HepG2 (cell line): ENCODE measurements around the gene INO80B. TPM values are rescaled to one million over a fixed set of nuclear protein-coding genes. Genes with fewer than 3 reads are reported as not detected.

Experiments used
- CHCHD3 ChIP-seq: sonication (generic); formaldehyde crosslinking; IDR thresholded peaks from 2 replicates; pipeline ENCODE4 v1.8.0; 2022; ENCODE audit warnings: mild to moderate bottlenecking, missing genetic modification reagents, moderate library complexity
- ERF ChIP-seq: IDR thresholded peaks from 2 replicates; pipeline ENCODE4 v1.6.1; 2018; ENCODE audit warnings: missing biosample characterization, missing genetic modification reagents
- HNRNPH1 ChIP-seq: fragments of 200-400 bp; formaldehyde crosslinking; optimal IDR thresholded peaks from 2 replicates; pipeline ENCODE3; 2017; ENCODE audit warnings: mild to moderate bottlenecking, low read depth, low read length
- JDP2 ChIP-seq: sonication (generic); formaldehyde crosslinking; IDR thresholded peaks from 2 replicates; pipeline ENCODE4 v1.8.1; 2022; ENCODE audit warnings: missing genetic modification reagents, borderline replicate concordance
- MAF1 ChIP-seq: sonication (generic); formaldehyde crosslinking; IDR thresholded peaks from 2 replicates; pipeline ENCODE4 v1.5.0; 2020; ENCODE audit warnings: missing genetic modification reagents, borderline replicate concordance
- SMARCE1 ChIP-seq: fragments of 450-650 bp; IDR thresholded peaks from 2 replicates; pipeline ENCODE4 v1.6.1; 2017; ENCODE audit warnings: borderline replicate concordance
- YEATS2 ChIP-seq: sonication (generic); formaldehyde crosslinking; IDR thresholded peaks from 2 replicates; pipeline ENCODE4 v1.4.0; 2020; ENCODE audit warnings: missing genetic modification reagents, borderline replicate concordance
- ZNF24 ChIP-seq: fragments of 450-650 bp; IDR thresholded peaks from 2 replicates; pipeline ENCODE4 v1.6.1; 2017; ENCODE audit warnings: antibody characterized with exemption, mild to moderate bottlenecking
- ZNF652 ChIP-seq: IDR thresholded peaks from 2 replicates; pipeline ENCODE4 v1.6.1; 2016; ENCODE audit warnings: low read depth, borderline replicate concordance
- ZNF782 ChIP-seq: sonication (generic); formaldehyde crosslinking; IDR thresholded peaks from 2 replicates; pipeline ENCODE4 v1.4.0; 2020; ENCODE audit warnings: missing genetic modification reagents, mild to moderate bottlenecking, borderline replicate concordance
- polyA plus RNA-seq, 8 experiments: library from polyadenylated mRNA; depleted of rRNA in 3 of 8; stranded (reverse) in 7 of 8; unstranded in 1 of 8; fragments of >200 nt; fragmentation: Illumina TruSeq in 4 of 8; extraction: Trizol in 4 of 8; gene quantifications; 2 replicates each; pipeline versions ENCODE4 v1.2.1 to v1.2.3, GENCODE V29; 2011 to 2016; ENCODE audit warnings: low read depth in 4 of 8, missing spikeins in 1 of 8, mixed read lengths in 1 of 8; ENCODE audit not compliant: insufficient read depth in 1 of 8
- total RNA-seq, 5 experiments: library from RNA; depleted of rRNA; stranded (reverse); fragments of >200 nt; fragmentation: Illumina TruSeq; extraction: Trizol; gene quantifications; 2 replicates each; pipeline ENCODE4 v1.2.3, GENCODE V29; 2016; ENCODE audit warnings: low read depth in 1 of 5
- TF ChIP-seq, protein P1 (sequence below): sonication (generic); formaldehyde crosslinking; IDR thresholded peaks from one replicate; pipeline ENCODE4 v1.5.1; 2020; ENCODE audit warnings: mild to moderate bottlenecking, missing genetic modification reagents; ENCODE audit errors: not compliant biosample characterization
- TF ChIP-seq, protein P2 (sequence below), 2 experiments: fragments of 450-650 bp in 1 of 2; sonication (generic) in 1 of 2; formaldehyde crosslinking; IDR thresholded peaks; 2 replicates each; pipeline versions ENCODE4 v1.5.0 to v1.8.0; 2020 to 2022; ENCODE audit warnings: mild to moderate bottlenecking in 1 of 2, missing genetic modification reagents in 1 of 2
- TF ChIP-seq, protein P3 (sequence below): sonication (generic); formaldehyde crosslinking; IDR thresholded peaks from 2 replicates; pipeline ENCODE4 v1.4.0; 2020; ENCODE audit warnings: mild to moderate bottlenecking, missing genetic modification reagents

Gene INO80B
- total and polyA plus RNA-seq, 2 of the 13 experiments (the other 11 are each of a cell fraction or from before 2014, with no cell fraction given), result 6.2 to 14.5 TPM

DNA sequence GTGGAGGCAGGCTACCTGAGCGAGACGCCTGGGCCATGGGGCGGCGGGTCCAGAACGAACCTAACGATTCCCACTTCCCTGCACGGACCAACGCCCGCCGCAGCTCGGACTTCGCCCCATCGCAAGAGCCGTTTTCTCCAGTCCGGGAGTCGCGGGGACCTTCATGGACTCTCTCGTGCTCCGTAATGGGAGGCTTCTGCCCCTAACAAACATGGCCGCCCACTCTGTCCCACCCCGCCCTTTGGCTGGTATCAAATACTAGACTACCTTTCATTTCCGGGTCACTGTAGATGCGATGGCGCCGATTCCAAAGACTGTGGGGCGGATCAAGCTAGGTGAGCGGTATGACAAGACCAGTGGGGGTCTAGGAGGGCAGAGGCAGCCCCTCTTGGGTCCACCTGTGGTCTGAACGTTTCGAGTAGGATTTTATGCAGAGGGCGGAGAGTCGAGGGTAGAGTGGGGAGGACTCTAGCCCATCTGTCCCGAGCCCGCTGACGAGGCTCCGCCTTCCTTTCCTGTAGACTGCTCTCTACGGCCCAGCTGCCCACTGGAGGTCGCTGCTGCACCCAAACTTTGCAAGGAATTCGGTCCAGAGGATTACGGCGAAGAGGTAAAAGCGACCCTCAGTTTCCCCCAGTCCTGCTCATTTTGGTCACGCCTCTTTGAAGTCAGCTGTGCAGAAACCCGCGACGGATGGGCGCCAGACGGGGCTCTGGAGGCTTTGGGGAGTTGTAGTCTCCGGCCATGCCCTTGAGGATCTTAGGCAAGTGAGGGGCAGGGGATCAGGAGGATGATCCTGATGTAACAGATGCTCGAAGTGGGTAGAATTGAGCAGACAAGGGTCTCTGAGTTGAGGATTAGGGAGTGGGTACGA lies 28.2 kb downstream of the INO80B start, which contains the start of the genes CCDC142 and TTC31 (continued):
- TF ChIP-seq ERF (peak; percentile 77), ZNF24 (no peak), JDP2 (CRISPR knock-in tag) (0 out of 2 replicates have a peak, but pooled peaks have one; percentile 56), MAF1 (0 out of 2 replicates have a peak, but pooled peaks have one; percentile 66), CHCHD3 (CRISPR knock-in tag) (no peak), ZNF652 (CRISPR knock-in tag) (peak; percentile 38; the same call in 1 of the 2 replicates), SMARCE1 (no peak), YEATS2 (peak; percentile 93), HNRNPH1 (peak; percentile 18), ZNF782 (CRISPR knock-in tag) (no peak)
- TF ChIP-seq, protein P1, sequence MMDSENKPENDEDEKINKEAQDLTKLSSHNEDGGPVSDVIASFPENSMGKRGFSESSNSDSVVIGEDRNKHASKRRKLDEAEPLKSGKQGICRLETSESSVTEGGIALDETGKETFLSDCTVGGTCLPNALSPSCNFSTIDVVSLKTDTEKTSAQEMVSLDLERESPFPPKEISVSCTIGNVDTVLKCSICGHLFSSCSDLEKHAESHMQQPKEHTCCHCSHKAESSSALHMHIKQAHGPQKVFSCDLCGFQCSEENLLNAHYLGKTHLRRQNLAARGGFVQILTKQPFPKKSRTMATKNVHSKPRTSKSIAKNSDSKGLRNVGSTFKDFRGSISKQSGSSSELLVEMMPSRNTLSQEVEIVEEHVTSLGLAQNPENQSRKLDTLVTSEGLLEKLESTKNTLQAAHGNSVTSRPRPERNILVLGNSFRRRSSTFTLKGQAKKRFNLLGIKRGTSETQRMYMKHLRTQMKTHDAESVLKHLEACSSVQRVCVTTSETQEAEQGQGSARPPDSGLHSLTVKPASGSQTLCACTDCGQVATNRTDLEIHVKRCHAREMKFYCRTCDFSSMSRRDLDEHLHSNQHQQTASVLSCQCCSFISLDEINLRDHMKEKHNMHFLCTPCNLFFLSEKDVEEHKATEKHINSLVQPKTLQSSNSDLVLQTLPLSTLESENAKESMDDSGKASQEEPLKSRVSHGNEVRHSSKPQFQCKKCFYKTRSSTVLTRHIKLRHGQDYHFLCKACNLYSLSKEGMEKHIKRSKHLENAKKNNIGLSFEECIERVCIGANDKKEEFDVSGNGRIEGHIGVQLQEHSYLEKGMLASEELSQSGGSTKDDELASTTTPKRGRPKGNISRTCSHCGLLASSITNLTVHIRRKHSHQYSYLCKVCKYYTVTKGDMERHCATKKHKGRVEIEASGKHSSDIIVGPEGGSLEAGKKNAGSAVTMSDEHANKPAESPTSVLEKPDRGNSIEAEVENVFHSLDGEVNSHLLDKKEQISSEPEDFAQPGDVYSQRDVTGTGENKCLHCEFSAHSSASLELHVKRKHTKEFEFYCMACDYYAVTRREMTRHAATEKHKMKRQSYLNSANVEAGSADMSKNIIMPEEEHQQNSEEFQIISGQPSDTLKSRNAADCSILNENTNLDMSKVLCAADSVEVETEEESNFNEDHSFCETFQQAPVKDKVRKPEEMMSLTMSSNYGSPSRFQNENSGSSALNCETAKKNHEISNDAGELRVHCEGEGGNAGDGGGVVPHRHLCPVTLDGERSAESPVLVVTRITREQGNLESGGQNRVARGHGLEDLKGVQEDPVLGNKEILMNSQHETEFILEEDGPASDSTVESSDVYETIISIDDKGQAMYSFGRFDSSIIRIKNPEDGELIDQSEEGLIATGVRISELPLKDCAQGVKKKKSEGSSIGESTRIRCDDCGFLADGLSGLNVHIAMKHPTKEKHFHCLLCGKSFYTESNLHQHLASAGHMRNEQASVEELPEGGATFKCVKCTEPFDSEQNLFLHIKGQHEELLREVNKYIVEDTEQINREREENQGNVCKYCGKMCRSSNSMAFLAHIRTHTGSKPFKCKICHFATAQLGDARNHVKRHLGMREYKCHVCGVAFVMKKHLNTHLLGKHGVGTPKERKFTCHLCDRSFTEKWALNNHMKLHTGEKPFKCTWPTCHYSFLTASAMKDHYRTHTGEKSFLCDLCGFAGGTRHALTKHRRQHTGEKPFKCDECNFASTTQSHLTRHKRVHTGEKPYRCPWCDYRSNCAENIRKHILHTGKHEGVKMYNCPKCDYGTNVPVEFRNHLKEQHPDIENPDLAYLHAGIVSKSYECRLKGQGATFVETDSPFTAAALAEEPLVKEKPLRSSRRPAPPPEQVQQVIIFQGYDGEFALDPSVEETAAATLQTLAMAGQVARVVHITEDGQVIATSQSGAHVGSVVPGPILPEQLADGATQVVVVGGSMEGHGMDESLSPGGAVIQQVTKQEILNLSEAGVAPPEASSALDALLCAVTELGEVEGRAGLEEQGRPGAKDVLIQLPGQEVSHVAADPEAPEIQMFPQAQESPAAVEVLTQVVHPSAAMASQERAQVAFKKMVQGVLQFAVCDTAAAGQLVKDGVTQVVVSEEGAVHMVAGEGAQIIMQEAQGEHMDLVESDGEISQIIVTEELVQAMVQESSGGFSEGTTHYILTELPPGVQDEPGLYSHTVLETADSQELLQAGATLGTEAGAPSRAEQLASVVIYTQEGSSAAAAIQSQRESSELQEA (CRISPR knock-in tag), result peak; percentile 40
- TF ChIP-seq, protein P2, sequence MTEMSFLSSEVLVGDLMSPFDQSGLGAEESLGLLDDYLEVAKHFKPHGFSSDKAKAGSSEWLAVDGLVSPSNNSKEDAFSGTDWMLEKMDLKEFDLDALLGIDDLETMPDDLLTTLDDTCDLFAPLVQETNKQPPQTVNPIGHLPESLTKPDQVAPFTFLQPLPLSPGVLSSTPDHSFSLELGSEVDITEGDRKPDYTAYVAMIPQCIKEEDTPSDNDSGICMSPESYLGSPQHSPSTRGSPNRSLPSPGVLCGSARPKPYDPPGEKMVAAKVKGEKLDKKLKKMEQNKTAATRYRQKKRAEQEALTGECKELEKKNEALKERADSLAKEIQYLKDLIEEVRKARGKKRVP (CRISPR knock-in tag; IDR thresholded peaks at IDR 0.05), result peak in 1 of 2 experiments; percentile 84; a peak in 2 of 4 replicates
- TF ChIP-seq, protein P3, sequence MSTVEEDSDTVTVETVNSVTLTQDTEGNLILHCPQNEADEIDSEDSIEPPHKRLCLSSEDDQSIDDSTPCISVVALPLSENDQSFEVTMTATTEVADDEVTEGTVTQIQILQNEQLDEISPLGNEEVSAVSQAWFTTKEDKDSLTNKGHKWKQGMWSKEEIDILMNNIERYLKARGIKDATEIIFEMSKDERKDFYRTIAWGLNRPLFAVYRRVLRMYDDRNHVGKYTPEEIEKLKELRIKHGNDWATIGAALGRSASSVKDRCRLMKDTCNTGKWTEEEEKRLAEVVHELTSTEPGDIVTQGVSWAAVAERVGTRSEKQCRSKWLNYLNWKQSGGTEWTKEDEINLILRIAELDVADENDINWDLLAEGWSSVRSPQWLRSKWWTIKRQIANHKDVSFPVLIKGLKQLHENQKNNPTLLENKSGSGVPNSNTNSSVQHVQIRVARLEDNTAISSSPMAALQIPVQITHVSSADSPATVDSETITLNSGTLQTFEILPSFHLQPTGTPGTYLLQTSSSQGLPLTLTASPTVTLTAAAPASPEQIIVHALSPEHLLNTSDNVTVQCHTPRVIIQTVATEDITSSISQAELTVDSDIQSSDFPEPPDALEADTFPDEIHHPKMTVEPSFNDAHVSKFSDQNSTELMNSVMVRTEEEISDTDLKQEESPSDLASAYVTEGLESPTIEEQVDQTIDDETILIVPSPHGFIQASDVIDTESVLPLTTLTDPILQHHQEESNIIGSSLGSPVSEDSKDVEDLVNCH (CRISPR knock-in tag), result no peak
